ENCODE data around the gene AGMO.
A peak's percentile ranks its signal among the peaks of the same experiment; 100 is the strongest.
"Not testable (repeated sequence)": the region's sequence is repeated elsewhere in the genome, so short reads cannot be mapped to it uniquely, and the experiment has no call there.

AGMO gene

DNA sequence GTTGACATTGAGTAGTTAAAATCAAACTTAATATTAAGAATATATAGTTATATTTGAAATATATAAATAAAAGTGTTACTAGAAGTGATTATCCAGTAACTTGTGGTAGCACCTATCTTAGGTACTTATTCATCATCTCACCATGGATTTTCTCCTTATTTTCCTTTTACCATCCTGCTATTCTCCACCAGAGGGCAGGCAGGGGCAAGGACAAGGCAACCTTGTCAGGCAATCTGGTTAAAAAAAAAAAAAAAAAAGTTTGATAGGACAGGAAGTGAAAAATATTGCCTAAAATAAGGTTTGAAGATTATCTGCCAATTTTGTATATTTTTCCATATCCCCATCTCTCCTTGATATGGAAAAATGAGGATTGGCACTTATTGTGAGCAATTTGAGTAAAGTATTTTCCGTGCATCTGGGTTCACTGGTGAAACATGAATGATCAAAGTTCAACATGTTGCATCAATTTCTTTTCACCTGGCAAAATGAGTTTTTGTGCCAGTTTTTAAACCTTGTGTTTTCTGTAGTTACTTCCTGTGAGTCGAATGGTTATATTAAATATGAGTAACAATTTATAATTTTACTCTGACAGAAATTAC, 256.7 kb downstream of the AGMO start:
- peak; percentile 20 for DNase-seq

DNA sequence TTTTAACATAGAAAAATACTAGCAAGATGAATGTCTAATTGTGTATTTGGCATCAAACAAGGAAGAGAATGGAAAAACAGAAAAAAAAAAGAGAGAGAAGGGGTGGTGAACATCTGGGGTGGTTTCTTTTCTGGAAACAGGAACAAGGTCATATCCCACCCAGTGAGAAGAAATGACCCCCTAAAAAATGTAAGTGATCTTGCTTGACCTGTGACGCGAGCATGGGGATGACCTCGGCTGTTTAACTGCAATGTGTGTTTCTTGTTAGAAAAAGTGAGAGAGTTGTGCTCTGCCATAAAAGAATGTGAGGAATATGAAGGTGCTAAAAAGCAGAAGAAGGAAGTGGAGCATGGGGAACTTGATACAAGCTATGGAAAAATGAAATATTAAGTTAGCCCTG, 258.5 kb downstream of the AGMO start:
- no peak for DNase-seq

DNA sequence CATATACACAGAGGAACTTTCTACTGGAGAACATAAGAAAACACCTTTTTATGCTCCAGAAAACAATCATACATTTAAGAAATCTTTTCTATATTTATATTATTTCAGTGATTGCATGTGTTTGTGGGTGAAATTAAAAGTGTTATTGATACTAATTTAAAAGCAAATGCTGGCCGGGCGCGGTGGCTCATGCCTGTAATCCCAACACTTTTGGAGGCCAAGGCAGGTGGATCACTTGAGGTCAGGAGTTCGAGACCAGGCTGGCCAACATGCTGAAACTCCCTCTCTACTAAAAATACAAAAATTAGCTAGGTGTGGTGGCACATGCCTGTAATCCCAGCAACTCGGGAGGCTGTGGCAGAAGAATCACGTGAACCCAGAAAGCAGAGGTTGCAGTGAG, 260.8 kb downstream of the AGMO start:
- not testable (repeated sequence) for DNase-seq

DNA sequence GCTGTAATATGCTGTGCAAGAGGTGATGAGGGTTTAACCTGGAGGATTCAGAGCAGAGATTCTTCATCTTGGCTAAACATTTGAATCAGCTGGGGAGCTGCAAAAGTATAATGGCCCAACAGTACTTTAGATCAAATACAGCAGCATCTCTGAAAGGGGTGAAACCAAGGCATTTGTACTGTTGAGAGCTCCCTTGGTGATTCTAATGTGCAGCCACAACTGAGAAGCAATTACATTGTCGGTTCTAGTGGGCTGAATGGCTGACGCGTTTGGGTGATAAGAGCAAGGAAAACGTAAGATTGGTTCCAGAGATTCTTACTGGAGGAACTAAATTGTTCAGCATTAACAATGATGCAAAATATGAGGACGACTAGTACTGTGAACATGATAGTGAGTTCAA, 269.7 kb downstream of the AGMO start:
- no peak for DNase-seq

DNA sequence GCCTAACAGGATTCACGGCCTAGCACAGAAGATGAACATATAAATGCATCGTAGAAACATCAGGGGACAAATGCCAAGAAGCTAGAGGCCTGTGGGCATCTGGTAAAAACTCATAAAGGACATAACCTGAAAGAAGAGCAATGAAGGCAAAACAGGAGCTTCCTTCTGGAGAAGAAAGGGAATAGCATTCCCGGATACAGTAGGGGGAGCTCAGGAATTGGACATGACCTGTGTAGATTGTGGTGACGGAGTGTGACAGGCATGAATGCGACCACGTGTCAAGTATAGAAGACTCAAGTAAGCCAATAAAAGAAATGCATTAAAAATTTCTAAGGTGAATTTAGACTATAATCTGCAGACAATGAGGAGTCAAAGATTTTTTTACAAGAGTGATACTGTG, 270.1 kb downstream of the AGMO start:
- DNase-seq, result no peak

DNA sequence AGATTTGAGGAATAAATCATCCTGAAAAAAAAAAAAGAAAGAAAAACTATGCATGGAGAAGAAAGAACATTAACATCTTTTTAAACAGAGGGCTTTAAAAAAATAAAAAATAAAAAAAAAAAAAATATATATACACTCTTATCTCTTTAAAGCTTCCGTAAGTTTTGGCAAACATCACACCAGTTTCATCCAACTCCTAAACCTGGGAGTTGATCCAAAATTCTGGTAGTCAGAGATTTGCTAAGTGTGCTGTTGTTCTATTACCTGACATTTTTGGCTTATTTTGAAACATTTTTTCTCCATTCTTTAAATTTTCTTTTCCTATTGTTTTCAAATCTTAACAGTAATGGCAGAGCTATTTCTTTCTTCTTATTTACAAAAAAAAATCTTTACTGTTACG, 273.1 kb downstream of the AGMO start:
- no peak for DNase-seq

DNA sequence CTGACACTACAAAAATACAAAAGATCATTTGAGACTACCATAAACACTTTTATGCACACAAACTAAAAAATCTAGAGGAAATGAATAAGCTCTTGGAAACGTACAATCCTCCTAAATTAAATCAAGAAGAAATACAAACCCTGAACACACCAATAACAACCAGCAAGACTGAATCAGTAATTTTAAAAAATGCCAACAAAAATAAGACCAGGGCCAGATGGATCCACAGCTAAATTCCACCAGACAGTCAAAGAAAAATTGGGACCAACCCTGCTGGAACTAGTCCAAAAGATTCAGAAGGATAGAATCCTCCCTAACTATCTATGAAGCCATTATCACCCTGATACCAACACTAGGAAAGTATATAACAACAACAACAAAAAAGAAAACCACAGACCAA, 277.4 kb downstream of the AGMO start:
- DNase-seq, result no peak

DNA sequence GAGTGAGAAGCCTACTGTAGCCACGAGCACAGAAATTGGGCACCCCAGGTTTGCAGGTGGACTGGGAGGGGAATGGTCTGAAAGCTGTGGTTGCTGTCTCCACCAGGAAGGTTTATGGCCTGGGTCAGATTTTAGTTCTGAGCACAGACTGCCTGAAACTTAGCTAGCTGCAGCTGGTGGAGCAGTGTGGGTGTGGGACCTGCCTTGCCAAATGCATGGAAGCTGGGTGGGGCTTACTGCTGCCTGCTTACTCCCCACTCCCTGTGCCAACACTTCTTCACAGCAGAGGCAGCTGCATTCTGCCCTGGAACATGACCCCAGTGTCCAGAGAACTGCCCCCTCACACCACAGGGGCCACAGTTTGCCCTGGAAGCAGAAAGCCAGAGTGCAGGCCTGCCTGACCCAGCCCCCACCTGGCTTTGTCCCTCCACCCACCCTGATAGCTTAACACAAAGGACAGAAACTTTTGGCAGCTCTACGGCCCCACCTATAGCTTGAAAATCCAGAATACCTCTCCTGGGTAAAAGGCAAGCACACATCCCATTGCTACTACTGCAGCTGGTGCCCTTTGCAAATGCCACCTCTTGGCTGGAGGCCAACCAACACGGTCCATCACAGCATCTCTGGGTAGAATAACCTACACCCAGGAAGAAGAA, 281.6 kb downstream of the AGMO start:
- no peak for DNase-seq

DNA sequence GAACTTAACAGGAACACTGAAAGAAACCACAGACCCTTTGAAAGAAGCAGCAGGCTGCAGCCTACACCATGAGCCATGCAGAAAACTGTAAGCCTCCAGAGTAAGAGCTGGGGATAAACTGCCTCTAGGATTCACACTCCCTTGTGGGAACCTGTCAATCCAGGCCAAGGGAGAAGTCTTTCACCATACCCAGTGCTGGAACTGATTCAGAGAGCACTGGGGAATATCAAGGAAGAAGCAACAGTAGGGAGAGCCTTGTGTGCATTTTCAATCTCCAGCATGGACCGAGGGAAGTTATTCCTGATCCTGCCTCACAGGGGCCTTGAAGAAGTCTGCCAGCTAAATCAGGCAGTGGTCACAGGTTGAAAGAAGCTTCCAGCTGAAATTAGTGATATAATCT, 282.2 kb downstream of the AGMO start:
- no peak for DNase-seq

DNA sequence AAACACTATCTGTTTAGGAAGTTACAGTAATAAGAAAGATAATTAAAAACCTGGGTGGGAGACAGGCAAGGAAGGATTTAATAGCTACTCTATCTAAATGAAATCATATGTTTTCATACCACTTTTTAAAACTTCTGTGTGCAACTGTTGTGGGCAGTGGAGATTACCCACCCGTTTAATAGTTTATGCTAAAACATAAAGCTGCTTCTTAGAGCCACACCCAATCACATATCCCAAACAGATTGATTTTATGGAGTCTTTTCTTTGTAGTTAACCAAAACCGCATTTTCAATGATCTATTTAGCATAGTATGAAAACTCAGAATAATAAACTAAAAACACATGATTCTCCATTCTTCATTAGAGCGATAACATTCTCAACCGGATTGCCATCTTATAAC, 304.1 kb downstream of the AGMO start:
- no peak for DNase-seq

DNA sequence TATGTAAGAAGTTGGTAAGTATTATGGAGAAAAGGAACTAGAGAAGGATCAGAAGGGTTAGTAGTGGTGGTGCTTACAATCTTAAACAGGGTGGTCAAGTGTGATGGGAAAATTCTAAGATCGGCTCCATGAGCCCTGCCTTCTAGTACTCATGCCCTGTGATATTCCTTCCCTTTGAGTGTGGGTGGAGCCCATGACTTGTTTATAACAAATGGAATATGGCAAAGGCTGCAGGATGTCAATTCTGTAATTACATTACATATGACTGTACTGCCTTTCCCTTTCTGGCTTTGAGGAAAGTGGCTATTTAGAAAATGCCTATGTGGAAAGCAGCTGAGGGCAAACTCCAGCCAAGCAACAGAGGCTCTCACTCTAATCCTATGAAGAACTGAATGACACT, 309.6 kb downstream of the AGMO start:
- no peak for DNase-seq

DNA sequence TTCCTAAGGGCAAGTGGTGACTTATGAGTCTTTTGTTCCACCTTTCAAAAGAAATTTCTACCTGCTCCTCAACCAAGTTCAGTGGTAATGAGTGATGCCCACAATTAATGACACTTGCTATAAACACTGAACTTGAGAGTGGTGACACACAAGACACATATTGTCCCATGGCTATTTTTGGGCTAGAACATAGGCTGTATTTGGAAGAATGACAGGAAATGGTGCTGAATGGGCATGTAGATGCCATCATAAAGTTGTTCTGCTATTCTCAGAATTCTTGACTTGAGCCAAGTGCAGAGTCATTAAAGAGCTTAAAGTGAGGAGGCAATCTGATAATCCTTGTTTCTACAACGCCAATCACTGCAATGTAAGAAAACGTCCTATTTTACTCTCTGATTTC, 313.3 kb downstream of the AGMO start:
- no peak for DNase-seq

DNA sequence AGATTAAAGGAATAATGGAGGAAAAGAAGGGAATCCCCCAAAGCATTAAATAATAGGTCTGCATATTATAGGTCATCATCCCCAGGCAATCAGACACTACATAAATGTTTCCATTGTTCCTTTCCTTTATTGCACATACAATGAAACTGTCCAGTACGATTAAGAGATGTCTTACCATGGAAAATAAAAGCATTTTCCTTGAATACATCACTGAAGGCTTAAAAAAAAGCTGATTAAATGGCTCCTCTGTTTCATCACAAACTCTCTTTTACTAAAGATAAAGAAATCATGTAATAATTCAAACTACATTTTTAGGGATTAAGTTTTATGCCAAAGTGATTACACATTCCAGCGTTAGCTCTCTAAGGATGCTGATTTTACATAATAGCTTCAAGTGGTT, 316.0 kb downstream of the AGMO start:
- no peak for DNase-seq

DNA sequence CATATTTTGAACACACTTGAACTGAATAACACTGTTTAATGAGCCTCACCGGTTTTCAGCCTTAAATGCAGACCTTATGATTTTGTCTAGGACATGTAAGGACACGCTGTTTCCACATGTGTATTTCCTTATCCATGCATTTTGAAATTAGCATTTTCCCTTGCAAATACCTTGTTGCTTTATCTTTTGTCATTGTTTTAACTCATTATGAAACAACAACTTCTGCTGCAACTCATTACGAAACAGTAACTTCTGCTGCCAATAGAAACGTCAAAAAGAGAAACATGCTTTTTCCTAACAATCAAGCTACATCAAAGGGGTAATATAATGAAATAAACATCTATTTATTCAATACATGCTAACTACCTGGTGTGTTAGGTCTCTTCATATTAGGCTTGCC, 322.0 kb downstream of the AGMO start:
- DNase-seq, result no peak

DNA sequence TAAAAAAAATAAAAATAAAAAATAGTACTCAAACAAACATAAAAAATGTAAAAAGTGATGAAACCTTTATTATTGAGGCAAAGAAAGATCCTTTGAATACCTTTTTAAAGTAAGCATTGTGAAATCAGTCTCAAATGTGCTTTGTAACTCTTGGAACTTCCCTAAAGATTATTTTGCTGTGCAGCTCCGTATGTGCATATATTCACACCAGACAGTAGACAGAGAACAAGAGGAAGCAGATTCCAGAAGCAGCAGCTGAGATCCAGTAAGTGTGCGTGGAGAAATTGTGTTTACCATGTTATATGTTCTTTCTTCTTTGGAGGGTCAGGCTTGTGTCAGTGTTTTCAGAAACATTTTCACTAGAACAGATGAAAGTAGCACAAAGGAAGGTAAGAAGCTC, 324.9 kb downstream of the AGMO start:
- DNase-seq, result no peak

DNA sequence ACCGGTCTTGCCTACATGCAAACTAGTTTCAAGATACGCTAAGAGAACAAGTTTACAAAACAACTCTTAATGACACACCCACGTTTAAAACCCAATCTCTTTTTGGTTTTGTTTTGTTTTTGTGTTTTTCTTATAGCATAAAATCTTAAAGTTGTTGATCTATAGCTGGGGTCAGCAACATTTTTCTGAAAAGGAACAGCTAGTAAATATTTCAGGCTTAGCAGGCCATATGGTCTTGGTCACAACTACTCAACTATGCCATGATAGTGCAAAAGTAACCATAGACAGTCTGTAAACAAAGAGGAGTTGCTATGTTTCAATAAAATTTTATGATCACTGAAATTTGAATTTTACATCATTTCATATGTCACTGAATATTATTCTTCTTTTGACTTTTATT, 327.4 kb downstream of the AGMO start:
- no peak for DNase-seq

DNA sequence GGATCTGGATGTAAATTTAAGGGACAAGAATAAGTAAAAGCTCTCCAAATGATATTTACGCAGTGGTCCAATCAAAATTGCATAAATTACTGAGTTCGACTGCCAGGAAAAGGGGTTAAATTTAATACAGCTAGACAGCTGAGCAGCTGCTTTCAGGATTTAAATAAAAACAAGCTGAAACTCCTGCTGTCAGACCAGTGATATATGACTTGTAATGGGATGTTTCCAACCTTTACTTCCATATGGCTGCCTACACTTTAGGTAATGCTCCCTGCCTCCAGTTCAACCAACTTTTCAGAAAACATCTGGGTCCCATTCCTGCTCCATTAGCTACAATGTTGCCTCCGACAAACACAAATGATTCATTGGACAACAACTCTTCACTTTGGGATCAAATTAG, 333.0 kb downstream of the AGMO start:
- DNase-seq, result peak; percentile 78

DNA sequence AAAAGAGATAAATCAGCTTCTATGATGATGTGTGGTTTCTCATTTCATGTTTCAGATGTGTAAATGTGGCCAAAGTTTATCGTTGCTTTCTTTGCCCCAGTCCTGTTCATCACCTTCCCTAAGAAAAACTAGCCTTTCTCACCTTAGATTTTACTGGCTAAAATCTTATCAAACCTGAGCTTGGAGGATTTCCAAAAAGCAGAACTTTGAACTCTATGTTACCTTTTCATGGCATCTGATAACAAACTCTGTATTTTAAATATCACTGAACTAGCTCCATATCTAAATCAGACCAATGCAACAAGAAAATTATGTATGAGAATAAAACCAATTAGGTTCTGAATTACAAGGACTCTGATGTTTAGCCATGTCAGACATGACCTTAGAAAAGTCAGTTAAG, 335.8 kb downstream of the AGMO start:
- no peak for DNase-seq

DNA sequence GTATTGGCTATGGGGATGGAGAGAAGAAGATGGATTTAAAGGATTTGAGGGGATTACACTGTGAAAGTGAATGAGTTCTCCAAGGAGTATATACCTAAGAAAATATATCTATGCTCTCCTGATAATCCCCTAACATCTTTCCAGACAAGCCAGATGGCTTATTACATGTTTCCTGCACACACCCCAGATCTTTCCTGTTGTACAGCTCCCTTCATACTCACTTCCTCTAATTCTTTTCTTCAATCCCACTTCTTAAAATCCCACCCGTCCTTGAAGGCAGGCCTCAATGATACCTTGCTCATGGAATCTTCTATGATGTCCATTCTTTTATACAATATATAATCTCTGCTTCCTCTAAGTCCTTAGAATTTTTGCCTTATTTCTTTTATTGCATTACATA, 342.1 kb downstream of the AGMO start:
- no peak for DNase-seq

DNA sequence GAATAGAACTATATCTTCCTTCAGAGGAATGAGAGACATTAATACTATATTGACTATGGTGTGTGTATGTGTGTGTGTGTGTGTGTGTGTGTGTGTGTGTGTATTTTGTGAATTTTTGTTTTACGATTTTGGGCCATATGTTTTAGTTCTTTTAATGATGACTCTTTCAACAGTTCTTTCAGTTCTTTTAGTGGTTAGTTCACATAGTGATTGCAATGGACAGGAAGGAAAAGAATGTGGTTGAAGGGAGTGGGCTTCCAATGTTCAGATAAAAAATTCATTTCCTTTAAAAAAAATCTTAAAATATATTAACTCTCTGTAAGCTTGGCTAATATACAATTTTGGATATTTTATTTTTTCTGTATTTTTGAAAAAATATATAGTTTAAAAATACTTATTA, 343.6 kb downstream of the AGMO start:
- no peak for DNase-seq

DNA sequence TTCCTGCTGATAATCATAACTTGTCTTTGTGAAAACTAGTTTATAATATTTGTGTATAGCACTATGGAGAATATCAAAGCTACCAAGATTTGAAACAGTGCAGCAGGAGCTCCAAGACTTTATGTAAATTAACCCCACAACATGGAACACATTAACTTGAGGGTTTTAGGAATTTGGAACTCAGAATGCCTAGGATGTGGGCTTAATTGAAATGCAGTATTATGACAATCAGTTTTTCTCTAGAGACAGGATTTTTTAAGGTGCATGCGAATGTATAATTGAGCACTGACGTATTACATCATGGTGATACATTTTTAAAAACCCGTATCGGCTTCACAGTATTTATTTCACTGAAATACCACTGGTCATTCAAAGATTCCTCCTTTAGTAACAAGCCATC, 346.2 kb downstream of the AGMO start:
- DNase-seq, result no peak

DNA sequence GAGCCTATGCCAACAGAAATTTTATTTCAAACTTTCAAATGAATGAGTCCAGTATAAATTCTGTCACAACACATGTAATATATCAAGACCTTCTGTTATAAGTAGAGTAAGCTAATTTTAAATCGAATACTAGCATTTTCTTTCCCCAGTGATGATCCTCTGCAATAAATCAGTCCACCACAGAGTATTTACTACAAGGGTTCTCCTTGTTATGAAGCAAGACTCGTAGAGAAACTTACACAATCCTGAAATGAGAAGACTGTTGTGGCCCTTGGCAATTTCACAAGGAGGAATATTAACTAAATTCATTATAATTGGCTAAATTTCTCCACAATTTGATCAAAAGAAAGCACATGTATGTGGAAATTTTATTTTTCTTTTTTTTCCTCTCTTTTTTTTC, 346.8 kb downstream of the AGMO start:
- no peak for DNase-seq

DNA sequence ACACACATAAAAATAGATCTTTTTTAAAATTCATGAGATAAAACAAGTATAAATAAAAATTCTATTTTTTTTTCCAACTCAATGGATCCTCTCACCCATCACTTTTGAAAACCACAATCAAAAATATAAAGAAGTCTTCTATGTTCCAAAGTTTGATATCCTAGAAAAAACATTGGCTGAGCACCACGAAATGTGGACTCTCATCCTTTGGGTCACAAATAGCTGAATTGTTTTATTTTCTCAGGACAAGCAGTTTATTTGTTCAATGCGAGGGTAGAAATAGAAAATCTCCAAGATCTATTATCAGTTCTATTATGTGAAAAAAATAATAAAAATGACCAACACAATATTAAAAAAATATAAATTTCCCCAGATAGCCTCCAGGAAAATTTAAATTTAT, 348.7 kb downstream of the AGMO start:
- no peak for DNase-seq

DNA sequence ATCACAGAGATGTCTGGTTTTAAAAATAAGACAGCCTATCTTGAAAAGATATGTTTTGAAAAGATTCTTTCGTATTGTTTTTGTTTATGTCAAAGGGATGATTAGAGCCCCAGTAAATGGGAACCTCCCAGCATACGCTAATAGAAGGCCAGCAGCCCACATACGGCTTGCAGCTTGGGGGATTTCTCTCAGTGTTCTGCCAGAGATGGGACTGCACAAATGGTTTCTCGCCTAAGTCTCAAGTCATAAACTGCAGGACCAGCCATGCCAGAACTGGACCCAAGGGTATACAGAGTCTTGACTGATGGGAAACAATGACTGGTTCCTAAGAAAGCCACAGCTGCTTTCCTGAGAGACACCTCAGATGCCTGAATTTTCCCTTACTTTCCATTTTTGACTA, 352.4 kb downstream of the AGMO start:
- DNase-seq, result no peak

DNA sequence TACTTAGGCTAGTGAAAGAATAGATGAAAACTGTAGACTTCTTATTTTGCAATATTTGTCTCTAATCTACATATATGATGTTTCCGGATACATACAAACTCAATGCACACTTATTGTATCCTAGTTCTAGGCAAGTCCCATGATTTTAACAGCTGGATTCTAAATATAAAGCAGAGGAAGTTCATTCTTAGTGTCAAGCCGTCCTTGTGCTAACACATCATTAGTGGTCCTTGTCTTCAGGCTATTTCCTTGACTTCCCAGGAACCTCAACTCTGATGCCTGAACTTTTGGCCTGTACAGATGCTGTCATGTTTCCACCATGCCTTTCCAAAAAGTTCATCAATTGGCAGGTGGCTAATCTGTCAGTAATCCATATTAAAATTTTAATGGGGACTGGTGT, 357.4 kb downstream of the AGMO start:
- no peak for DNase-seq

DNA sequence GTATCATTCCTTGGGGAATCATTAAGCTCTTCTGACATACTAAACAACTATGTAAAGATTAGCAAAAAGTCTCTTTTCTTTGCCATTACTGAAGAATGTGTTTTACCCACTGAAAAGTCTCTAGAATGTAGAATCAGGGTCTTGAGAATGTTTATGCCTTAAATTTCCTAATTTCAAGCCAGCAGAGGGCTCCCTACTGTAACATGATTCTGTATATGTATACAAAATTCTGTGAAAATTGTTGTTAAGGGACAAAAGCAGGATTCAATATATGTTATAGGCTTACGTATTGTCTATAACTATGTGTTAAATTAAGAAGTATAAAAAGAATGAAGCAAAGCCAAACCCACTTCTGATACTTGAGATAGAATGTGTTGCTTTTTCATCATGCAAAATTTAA, 362.3 kb downstream of the AGMO start:
- no peak for DNase-seq

All from NCI-H446 treated with DMSO at 0.1 percent for 48 hours (cell line).